ENCODE data around the gene CDKN2A.
A peak's percentile ranks its signal among the peaks of the same experiment; 100 is the strongest.

CDKN2A gene

GRCh38 chr9:21993893-21994555 lies at the start of gene CDKN2A:
Gene CDKN2A (minus strand): TSS chr9:21994392.
- peak; percentile 85 for DNase-seq

- no peak for DNase-seq
Measured at GRCh38 chr9:22043928-22044327, 49.7 kb upstream of the CDKN2A start.

- DNase-seq = no peak
Measured at GRCh38 chr9:22041775-22042174, 47.6 kb upstream of the CDKN2A start.

DNA sequence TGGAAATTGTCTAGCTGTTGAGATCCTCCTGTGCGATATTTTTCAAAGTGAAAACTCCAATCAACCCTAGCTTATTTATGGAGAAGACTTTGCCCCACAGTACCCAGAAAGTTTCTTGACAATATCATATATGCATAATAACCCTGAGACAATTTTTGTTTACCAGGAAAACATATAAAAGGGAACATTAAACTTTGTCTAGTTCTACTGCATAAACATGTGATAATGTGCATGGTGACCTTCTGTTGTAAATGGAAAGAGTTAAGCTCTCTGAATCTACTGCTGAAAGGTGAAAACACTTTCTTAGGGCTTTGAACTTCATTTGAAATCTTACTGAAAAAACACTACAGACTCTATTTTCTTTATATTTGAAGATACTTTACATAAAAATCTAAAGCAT lies 47.2 kb upstream of the CDKN2A start:
- no peak for DNase-seq

DNA sequence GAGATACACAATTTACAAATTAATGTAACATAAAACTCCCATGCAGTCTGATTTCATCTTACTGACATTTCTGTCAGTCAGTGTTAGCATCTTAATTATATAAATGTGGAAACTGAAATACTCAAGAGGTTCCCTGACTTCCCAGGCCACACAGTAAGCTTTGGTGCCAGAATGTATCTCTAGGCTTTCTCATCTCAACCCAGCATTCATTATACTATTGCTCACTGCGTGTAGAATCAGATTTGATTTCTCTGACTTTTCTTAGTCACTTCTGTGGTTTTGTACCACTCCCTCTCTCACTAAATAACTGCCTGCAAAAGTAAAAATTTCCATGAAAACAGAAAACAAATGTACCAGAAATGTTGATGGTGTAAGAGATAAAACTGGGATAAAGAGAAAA lies 46.6 kb upstream of the CDKN2A start:
- no peak for DNase-seq

- no peak for DNase-seq
Measured at GRCh38 chr9:22039258-22039657, 45.1 kb upstream of the CDKN2A start.

- DNase-seq = no peak
Measured at GRCh38 chr9:22037954-22038690, 43.9 kb upstream of the CDKN2A start.

DNA sequence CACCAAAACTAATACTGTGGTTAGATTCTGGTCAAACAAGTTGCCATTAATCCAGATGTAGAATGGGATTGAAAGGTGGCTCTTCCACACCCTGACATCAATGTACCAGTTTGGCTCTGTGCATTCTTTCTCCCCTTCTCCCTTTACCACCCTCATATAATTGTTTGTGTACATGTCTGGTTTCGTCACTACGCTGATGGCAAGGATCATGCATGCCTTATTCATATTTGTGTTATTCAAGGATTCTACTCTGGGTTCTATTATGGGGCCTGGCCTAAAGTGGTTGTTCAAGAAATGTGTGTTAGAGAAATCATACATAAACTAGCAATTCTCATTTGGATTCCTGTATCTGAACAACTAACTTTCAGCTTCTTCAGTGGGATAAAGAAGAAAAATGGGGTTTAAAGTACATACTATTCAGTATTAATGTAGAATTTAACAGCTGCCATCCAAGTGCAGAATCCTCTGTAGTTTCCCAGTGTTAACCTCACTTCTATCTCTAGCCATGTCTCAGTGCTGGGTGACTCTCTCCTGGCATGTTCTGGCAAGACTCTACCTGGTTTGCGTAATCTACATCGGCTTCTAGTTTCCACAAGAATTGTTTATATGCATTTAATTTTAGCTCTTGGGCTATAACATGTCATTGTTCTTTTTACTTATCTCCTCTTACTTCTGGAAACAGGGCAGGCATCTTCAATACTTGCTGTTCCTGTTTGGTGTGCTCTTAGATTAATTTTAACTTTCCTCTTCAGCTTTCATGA lies 42.9 kb upstream of the CDKN2A start:
- no peak for DNase-seq

DNA sequence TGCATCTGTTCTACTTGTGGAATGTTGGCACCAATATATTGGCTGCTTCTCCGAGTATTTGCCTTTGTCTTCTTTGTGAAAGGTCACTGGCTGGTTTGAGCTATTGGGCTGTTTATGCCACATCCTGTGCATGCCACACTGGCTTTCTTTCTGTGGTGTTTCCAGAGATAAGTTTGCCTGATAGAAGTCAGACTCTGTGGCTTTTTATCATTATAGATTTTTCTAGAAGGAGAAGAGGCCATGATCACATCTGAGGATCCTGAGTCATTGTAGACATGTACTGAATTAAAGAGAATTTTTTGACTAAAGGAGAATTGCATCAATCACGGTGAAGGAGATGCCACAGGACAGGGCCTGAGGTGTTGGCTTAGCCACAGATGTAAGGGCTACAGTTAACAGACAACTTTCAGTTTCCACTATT lies 41.4 kb upstream of the CDKN2A start:
- DNase-seq = no peak

DNA sequence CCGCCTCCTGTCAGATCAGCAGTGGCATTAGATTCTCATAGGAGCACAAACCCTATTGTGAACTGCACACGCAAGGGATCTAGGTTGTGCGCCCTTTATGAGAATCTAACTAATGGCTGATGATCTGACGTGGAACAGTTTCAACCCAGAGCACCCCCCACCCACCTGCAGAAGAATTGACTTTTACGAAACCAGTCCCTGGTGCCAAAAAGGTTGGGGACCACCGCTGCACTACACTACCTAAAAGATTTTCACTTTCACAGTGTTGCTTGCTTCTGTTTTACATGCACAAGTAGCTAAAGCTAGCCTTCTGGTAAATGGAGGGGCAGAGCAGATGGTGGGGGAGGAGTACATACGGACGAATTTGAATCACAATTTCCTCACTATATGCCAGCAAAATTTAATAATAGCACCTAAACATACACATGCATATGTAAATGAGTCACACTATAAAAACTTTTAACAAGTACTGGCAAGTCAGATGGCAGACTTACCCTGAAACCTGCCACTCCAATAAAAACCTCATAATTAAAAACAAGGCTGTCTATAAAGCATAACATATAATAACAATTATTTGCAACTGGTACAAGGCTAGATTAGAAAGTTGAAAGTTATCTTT lies 38.9 kb upstream of the CDKN2A start:
- no peak for DNase-seq

GRCh38 chr9:22031655-22032411 lies 37.6 kb upstream of the CDKN2A start:
- DNase-seq = no peak

- DNase-seq = no peak
Measured at GRCh38 chr9:22030101-22030598, 36.0 kb upstream of the CDKN2A start.

DNA sequence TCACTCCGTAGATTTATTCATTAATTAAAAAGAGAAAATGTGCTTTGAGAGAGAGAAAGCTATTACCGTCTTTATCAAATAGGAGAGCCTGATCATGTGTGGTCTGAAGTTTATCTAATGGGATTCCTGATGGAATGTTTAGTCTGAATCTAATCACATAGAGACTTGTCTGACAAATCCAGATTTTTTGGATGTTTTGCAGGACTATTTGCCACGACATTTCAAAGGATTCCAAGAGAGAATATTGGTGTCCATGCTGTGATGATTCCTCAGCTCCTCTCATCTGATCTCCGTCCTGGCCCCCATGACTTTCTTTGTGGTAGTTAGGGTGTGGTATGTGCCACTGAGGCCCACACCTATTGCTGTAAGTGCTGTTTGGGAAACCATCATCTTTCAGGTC lies 35.0 kb upstream of the CDKN2A start:
- DNase-seq = no peak

GRCh38 chr9:22028394-22028793 lies 34.2 kb upstream of the CDKN2A start:
- no peak for DNase-seq

DNA sequence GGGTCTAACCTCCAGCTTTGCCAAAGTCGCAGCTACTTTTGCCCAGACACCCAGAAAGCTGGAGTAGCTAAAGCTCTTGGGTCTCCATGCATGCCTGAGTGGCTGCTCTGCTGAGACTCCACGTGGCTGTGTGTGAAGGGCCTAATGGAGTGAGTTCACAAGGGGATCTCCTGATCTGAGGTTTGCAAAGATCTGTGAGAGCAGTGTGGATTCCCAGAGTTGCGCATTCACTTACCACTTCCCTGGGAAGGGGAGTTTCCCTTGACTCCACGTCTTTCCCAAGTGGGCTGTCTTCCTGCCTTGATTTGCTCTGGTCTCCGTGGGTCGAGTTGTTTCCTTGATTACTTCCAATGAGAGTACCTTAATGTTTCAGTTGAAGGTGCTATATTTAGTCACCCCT lies 32.5 kb upstream of the CDKN2A start:
- no peak for DNase-seq

DNA sequence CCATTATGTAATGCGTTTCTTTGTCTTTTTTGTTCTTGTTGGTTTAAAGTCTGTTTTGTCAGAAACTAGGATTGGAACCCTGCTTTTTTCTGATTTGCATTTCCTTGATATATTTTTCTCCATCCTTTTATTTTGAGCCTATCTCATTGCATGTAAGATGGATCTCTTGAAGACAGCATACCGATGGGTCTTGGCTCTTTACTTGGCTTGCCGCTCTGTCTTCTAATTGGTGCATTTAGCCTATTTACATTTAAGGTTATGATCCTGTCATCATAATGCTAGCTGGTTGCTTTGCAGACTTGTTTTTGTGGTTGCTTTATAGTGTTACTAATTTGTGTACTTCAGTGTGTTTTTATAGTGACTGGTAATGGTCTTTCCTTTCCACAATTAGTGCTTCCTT lies 28.2 kb upstream of the CDKN2A start:
- no peak for DNase-seq

DNA sequence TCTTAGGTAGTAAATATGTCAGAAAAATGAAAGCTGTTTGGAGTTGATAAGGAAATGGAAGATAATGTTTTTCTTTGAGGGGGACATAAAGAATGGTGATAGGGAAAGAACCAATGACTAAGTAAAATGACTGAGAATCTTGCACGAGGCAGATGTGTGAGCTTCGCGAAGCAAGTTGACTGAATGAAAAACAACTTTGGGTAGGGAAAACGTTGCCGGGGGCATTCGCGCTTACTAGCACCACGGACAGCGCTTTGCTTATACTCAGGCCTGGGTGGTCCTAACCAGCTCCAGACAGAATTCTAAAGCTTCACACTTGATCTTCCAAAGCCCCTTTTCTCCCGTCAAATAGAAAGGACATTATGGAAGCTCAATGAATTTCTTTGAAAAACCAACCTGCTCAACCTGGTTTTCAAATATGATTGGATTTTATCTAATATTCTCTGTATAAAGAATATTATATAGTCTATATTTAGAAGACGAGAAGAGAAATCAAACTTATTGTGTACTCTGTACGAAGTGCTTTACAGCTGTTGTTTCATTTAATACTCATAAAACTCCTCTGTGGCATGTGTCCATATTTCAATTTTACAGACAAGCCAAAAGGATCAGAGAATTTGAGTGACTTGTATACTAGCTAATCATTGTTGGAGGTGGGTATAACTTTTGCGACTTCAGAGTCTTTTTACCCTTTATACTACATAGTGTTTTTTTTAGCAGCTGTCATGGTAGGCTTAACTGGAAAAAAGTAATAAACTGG lies 16.9 kb upstream of the CDKN2A start:
- DNase-seq = no peak

- DNase-seq = no peak
Measured at GRCh38 chr9:22009506-22009867, 15.3 kb upstream of the CDKN2A start.

DNA sequence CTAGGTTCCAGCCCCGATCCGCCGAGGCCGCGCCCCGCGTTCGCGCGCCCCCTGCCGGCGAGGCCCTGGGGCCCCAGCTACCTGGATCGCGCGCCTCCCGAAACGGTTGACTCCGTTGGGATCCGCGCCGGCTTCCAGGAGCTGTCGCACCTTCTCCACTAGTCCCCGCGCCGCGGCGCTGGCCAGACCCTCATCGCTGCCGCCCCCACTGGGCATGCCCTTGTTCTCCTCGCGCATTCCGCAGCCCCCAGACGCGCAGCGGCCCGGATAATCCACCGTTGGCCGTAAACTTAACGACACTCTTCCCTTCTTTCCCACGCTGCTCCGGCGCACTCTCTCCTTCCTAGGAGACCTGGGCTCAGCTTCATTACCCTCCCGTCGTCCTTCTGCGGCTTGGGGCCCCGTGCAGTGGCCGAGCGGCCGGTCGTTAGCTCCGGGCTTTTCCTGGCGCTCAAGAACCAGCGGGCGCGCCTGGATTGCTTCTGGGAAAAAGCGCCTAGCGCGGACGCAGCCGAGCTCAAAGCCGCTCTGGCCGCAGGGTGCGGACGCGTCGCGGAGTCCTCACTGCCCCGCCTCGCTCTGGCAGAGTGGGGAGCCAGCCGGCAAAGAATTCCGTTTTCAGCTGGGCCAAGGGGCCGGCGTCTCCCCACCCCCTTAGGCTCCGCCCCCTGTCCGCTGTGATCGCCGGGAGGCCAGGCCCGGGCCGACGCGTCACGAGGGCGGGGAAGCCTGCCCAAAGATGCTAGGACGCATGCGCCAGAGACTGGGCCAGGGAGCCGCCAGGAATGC lies 14.7 kb upstream of the CDKN2A start, which contains the start of gene CDKN2B:
Gene CDKN2B, minus strand, starts transcription at position 589 of the 789 bp plus-strand sequence. Its CDS starts 352 bp downstream, at position 237.
- DNase-seq = peak; percentile 90

DNA sequence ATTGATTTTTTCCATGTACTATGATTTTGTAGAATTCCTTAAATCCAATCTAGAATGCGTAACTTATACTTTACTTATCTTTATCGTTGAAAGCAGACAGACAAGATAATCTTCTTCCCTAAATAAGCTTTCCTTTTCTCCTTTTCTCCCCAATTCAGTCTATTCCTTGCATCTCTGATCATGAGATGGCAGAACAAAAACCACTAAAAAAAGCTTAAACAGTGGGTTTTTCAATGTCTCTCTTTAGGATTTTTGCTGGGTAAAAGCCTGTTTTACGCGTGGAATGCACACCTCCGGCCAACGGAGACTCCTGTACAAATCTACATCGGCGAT lies 14.2 kb upstream of the CDKN2A start:
- no peak for DNase-seq

All from activated effector memory CD4-positive, alpha-beta T cell treated with anti-CD3 and anti-CD28 coated beads, Interleukin-2, amount 50 U/mL, for 16 hours (primary cell).